Hepatocyte (in vitro differentiated cells): ENCODE results near the gene IGIP. TPM values are rescaled to one million over a fixed set of nuclear protein-coding genes. Genes with fewer than 3 reads are reported as not detected.

Experiments
- DNase-seq: peaks from one replicate; pipeline ENCODE4 v3.0.0-alpha.2; 2016; ENCODE audit warnings: low spot score
- H2AFZ ChIP-seq: fragments of 200-600 bp; sonication (generic); 2 replicates; pipeline ENCODE4 v1.6.0; 2016; ENCODE audit warnings: antibody characterized with exemption, mild to moderate bottlenecking
- H3K27ac ChIP-seq: fragments of 200-600 bp; sonication (generic); 2 replicates; pipeline ENCODE4 v1.5.1; 2016; ENCODE audit warnings: mild to moderate bottlenecking
- H3K27me3 ChIP-seq: fragments of 200-600 bp; sonication (generic); 2 replicates; pipeline ENCODE4 v1.6.1; 2016
- H3K36me3 ChIP-seq: fragments of 200-600 bp; sonication (generic); replicated peaks from 2 replicates; pipeline ENCODE4 v1.5.1; 2016; ENCODE audit warnings: low read depth; ENCODE audit not compliant: insufficient read depth
- H3K4me1 ChIP-seq: fragments of 200-600 bp; sonication (generic); 2 replicates; pipeline ENCODE4 v1.5.1; 2016; ENCODE audit warnings: mild to moderate bottlenecking, moderate library complexity; ENCODE audit not compliant: insufficient read depth
- H3K4me2 ChIP-seq: fragments of 200-600 bp; sonication (generic); 2 replicates; pipeline ENCODE4 v1.6.0; 2016
- H3K4me3 ChIP-seq: fragments of 200-600 bp; sonication (generic); 2 replicates; pipeline ENCODE4 v1.5.1; 2016; ENCODE audit warnings: mild to moderate bottlenecking
- H3K79me2 ChIP-seq: fragments of 200-600 bp; sonication (generic); 2 replicates; pipeline ENCODE4 v1.6.0; 2017; ENCODE audit warnings: mild to moderate bottlenecking
- H3K9me2 ChIP-seq: fragments of 200-600 bp; sonication (generic); replicated peaks from 2 replicates; pipeline ENCODE4 v1.6.0; 2017; ENCODE audit warnings: mild to moderate bottlenecking; ENCODE audit not compliant: insufficient read depth
- H3K9me3 ChIP-seq: fragments of 200-600 bp; sonication (generic); 2 replicates; pipeline ENCODE4 v1.5.1; 2016; ENCODE audit warnings: low read depth, mild to moderate bottlenecking
- H4K20me1 ChIP-seq: fragments of 200-600 bp; sonication (generic); 2 replicates; pipeline ENCODE4 v1.6.0; 2016; ENCODE audit warnings: mild to moderate bottlenecking; ENCODE audit not compliant: insufficient read depth, poor library complexity, severe bottlenecking
- EZH2 ChIP-seq: fragments of 200-600 bp; sonication (generic); IDR thresholded peaks from 2 replicates; pipeline ENCODE4 v1.6.1; 2016; ENCODE audit warnings: antibody characterized with exemption, mild to moderate bottlenecking, borderline replicate concordance
- EZH2phosphoT487 ChIP-seq: fragments of 200-600 bp; sonication (generic); IDR thresholded peaks from one replicate; pipeline ENCODE4 v1.6.1; 2018; ENCODE audit warnings: antibody characterized with exemption, mild to moderate bottlenecking, low read depth, moderate library complexity; ENCODE audit not compliant: unreplicated experiment, severe bottlenecking
- WGBS: methylation state at CpG from one replicate; pipeline ENCODE4 v1.1.6; 2016; ENCODE audit warnings: low lambda C conversion rate; ENCODE audit errors: missing lambda C conversion rate; 5-methylcytosine and 5-hydroxymethylcytosine counted together
- polyA plus RNA-seq: library from polyadenylated mRNA; unstranded; fragments of >200 nt; fragmentation: Nextera tagmentation; extraction: Ambion mirVana; gene quantifications from 2 replicates; pipeline ENCODE4 v1.2.1, GENCODE V29; 2016
- total RNA-seq: library from RNA; depleted of rRNA; stranded (reverse); fragments of >200 nt; gene quantifications from 2 replicates; pipeline ENCODE4 v1.2.3, GENCODE V29; 2014
- TF ChIP-seq, protein P1 (sequence below): fragments of 200-600 bp; sonication (generic); IDR thresholded peaks from 2 replicates; pipeline ENCODE4 v1.5.1; 2016; ENCODE audit warnings: antibody characterized with exemption, mild to moderate bottlenecking; ENCODE audit not compliant: poor library complexity

The IGIP gene
- total and polyA plus RNA-seq, 2 experiments from 2014 or later: 0.50 to 7.2 TPM

DNA sequence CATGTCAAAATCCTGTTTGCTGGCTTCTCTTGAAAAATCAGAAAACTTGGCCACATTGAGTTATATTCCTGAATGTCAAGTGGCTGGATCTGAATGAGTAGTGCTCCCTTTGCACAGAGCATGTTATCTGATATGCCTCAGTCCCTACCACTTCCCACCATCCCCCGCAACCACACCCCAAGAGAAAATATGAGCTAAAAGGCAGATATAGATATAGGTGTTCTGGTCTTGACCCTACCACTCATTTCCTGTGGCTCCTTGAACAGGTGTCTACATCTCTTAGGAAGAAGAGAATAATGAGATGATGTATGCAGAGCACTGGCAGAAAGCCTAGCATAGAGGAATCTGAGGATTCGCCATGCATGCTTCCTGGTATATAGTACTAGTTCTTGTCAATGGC is 42.6 kb downstream of the IGIP start:
- no peak overlapping the region for H3K4me3 ChIP-seq
- WGBS: 98% methylated on average over 2 of the region's 2 CpGs
- H2AFZ ChIP-seq: no peak overlapping the region
- H3K4me1 ChIP-seq: no peaks in the 10 kb centered on the region
- no peaks in the 10 kb centered on the region for H4K20me1 ChIP-seq
- TF ChIP-seq EZH2phosphoT487 (no peak), EZH2 (no peak)
- TF ChIP-seq, protein P1, sequence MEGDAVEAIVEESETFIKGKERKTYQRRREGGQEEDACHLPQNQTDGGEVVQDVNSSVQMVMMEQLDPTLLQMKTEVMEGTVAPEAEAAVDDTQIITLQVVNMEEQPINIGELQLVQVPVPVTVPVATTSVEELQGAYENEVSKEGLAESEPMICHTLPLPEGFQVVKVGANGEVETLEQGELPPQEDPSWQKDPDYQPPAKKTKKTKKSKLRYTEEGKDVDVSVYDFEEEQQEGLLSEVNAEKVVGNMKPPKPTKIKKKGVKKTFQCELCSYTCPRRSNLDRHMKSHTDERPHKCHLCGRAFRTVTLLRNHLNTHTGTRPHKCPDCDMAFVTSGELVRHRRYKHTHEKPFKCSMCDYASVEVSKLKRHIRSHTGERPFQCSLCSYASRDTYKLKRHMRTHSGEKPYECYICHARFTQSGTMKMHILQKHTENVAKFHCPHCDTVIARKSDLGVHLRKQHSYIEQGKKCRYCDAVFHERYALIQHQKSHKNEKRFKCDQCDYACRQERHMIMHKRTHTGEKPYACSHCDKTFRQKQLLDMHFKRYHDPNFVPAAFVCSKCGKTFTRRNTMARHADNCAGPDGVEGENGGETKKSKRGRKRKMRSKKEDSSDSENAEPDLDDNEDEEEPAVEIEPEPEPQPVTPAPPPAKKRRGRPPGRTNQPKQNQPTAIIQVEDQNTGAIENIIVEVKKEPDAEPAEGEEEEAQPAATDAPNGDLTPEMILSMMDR: no peak
- no peaks in the 10 kb centered on the region for H3K79me2 ChIP-seq
- H3K27ac ChIP-seq: no peak overlapping the region
- H3K9me3 ChIP-seq: no peaks in the 10 kb centered on the region
- no peak overlapping the region for H3K4me2 ChIP-seq
- no peaks in the 10 kb centered on the region for H3K36me3 ChIP-seq
- no peaks in the 10 kb centered on the region for H3K27me3 ChIP-seq
- no peaks in the 10 kb centered on the region for H3K9me2 ChIP-seq
- no peak for DNase-seq

DNA sequence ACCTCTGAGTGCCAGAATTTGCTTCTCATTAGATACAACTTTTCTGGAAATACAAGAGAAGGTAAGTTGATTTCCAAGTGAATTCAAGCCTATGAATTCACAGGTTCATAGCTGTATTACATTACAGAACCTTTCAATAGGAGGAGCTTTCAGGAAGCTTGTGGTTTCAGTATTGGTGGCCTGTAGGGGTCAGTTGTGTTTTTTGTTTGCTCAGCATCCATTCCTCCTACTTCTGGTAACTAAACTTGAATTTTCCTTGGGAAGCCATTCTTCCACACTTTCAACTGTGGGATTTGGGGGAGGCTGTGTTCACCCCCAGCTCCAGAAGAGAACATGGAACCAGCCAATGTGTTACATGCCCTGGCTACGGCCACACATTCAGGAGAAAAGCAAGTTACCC is 43.7 kb downstream of the IGIP start:
- no peak for TF ChIP-seq EZH2
- TF ChIP-seq, protein P1: peak; percentile 10
- Histone ChIP-seq H3K4me2 (no peak overlapping the region), H3K4me1 (no peaks in the 10 kb centered on the region), H3K4me3 (no peak overlapping the region), H3K27me3 (no peaks in the 10 kb centered on the region), H2AFZ (no peak overlapping the region), H3K9me2 (no peaks in the 10 kb centered on the region), H3K36me3 (no peaks in the 10 kb centered on the region), H3K27ac (no peak overlapping the region), H4K20me1 (no peaks in the 10 kb centered on the region), H3K79me2 (no peaks in the 10 kb centered on the region), H3K9me3 (no peaks in the 10 kb centered on the region)
- WGBS: 79% methylated on average over 1 of the region's 1 CpG
- DNase-seq: no peak

DNA sequence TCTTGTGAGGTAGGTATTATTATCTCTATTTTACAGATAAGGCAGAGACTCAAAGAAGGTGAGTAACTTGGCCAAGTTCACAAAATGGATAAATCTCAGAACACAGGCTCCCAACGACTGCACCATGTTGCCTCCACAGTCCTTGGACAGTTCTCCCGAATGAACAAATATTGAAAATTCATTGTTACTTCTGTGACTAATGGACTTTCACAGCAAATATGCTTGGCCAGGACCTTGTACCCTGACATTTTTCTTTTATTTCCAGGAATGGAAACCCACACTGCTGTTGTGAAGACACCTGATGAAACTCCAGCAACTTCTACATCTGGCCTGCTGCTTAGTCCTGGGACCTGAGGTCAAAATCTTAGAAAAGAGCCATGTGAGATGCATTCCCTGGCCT is 46.7 kb downstream of the IGIP start:
- Histone ChIP-seq H3K9me2 (no peaks in the 10 kb centered on the region), H3K4me1 (peaks cover 5% of the 10 kb centered on the region), H4K20me1 (no peaks in the 10 kb centered on the region), H2AFZ (no peak overlapping the region), H3K27me3 (no peaks in the 10 kb centered on the region), H3K4me3 (no peak overlapping the region), H3K79me2 (peaks cover 12% of the 10 kb centered on the region), H3K27ac (peak overlapping the region; percentile 10), H3K9me3 (no peaks in the 10 kb centered on the region), H3K4me2 (no peak overlapping the region), H3K36me3 (no peaks in the 10 kb centered on the region)
- DNase-seq: no peak
- TF ChIP-seq EZH2phosphoT487 (no peak), EZH2 (no peak)
- TF ChIP-seq, protein P1: no peak
- 81% methylated on average over 2 of the region's 2 CpGs for WGBS

DNA sequence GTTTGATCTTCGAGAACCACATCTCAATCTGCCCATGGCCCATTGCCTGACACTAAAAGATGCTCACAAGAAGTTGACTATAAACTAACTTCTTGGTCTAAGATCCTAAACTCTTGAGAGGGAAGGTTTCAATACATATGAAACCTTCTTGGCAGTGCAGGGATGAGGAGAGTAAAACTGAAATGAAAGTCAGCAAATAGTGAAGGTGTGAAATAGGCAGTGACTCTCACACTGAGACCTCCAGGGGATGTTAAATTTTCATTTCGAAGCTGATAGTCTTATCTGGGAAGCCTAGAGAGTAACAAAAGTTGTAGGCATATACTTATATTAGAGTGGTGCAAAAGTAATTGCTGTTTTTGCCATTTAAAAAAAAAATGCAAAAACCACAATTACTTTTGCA is 48.3 kb downstream of the IGIP start:
- Histone ChIP-seq H3K9me3 (no peaks in the 10 kb centered on the region), H3K4me3 (no peak overlapping the region), H3K4me2 (peak overlapping the region; percentile 83), H3K79me2 (peaks cover 26% of the 10 kb centered on the region), H3K36me3 (no peaks in the 10 kb centered on the region), H3K4me1 (peaks cover 8% of the 10 kb centered on the region), H4K20me1 (no peaks in the 10 kb centered on the region), H2AFZ (no peak overlapping the region), H3K27ac (peak overlapping the region; percentile 88), H3K9me2 (no peaks in the 10 kb centered on the region), H3K27me3 (no peaks in the 10 kb centered on the region)
- TF ChIP-seq, protein P1: no peak
- no peak for TF ChIP-seq EZH2phosphoT487
- TF ChIP-seq EZH2: no peak
- 80% methylated on average over 2 of the region's 2 CpGs for WGBS
- no peak for DNase-seq
